ENCODE data around the gene DENND4C.
"Not testable (repeated sequence)": the region's sequence is repeated elsewhere in the genome, so short reads cannot be mapped to it uniquely, and the experiment has no call there.

Gene DENND4C

DNA sequence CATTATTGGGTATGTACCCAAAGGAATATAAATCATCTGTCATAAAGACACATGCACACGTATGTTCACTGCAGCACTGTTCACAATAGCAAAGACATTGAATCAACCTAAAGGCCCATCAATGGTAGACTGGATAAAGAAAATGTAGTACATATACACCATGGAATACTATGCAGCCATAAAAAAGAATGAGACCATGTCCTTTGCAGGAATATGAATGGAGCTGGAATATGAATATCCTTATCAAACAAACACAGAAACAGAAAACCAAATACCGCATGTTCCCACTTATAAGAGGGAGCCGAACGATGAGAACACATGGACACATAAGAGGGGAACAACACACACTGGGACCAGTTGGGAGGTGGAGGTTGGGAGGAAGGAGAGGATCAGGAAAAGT is 159.0 kb downstream of the DENND4C start:
- H3K4me1 ChIP-seq (ENCODE audit: control insufficient read depth in 5 of 5, insufficient read depth in 5 of 5, low read length in 5 of 5); H3K9me3 ChIP-seq (ENCODE audit: control insufficient read depth in 5 of 5, low read length in 5 of 5); H3K27ac ChIP-seq (ENCODE audit: low read depth, low read length); H3K27me3 ChIP-seq (ENCODE audit: control insufficient read depth in 5 of 5, insufficient read depth in 4 of 5, low read length in 5 of 5); H3K9ac ChIP-seq (ENCODE audit: low read length in 5 of 5); H3K4me3 ChIP-seq (ENCODE audit: low read depth in 1 of 5, low read length in 5 of 5); H3K36me3 ChIP-seq (ENCODE audit: control insufficient read depth in 5 of 5, insufficient read depth in 5 of 5, low read length in 5 of 5): not testable (repeated sequence)

GRCh38 chr9:19397845-19398244 is 167.4 kb downstream of the DENND4C start:
- Histone ChIP-seq H3K27ac (ENCODE audit: low read depth, low read length) (no peak overlapping the region), H3K4me1 (ENCODE audit: control insufficient read depth in 5 of 5, insufficient read depth in 5 of 5, low read length in 5 of 5) (no peaks in the 10 kb centered on the region), H3K4me3 (ENCODE audit: low read depth in 1 of 5, low read length in 5 of 5) (no peak overlapping the region), H3K9me3 (ENCODE audit: control insufficient read depth in 5 of 5, low read length in 5 of 5) (no peaks in the 10 kb centered on the region), H3K36me3 (ENCODE audit: control insufficient read depth in 5 of 5, insufficient read depth in 5 of 5, low read length in 5 of 5) (no peaks in the 10 kb centered on the region), H3K9ac (ENCODE audit: low read length in 5 of 5) (no peak overlapping the region), H3K27me3 (ENCODE audit: control insufficient read depth in 5 of 5, insufficient read depth in 4 of 5, low read length in 5 of 5) (no peaks in the 10 kb centered on the region)

GRCh38 chr9:19403231-19403630 is 172.7 kb downstream of the DENND4C start:
- H3K4me3 ChIP-seq (ENCODE audit: low read depth in 1 of 5, low read length in 5 of 5); H3K27me3 ChIP-seq (ENCODE audit: control insufficient read depth in 5 of 5, insufficient read depth in 4 of 5, low read length in 5 of 5); H3K27ac ChIP-seq (ENCODE audit: low read depth, low read length); H3K9ac ChIP-seq (ENCODE audit: low read length in 5 of 5); H3K9me3 ChIP-seq (ENCODE audit: control insufficient read depth in 5 of 5, low read length in 5 of 5); H3K36me3 ChIP-seq (ENCODE audit: control insufficient read depth in 5 of 5, insufficient read depth in 5 of 5, low read length in 5 of 5): not testable (repeated sequence)
- H3K4me1 ChIP-seq (ENCODE audit: control insufficient read depth in 5 of 5, insufficient read depth in 5 of 5, low read length in 5 of 5): peaks cover 0 to 11% (median 7%) of the 10 kb centered on the region in 5 donors

- Histone ChIP-seq H3K9ac (ENCODE audit: low read length in 5 of 5) (no peak overlapping the region), H3K27ac (ENCODE audit: low read depth, low read length) (no peak overlapping the region)
Observed at GRCh38 chr9:19404283-19405075, 174.0 kb downstream of the DENND4C start.

DNA sequence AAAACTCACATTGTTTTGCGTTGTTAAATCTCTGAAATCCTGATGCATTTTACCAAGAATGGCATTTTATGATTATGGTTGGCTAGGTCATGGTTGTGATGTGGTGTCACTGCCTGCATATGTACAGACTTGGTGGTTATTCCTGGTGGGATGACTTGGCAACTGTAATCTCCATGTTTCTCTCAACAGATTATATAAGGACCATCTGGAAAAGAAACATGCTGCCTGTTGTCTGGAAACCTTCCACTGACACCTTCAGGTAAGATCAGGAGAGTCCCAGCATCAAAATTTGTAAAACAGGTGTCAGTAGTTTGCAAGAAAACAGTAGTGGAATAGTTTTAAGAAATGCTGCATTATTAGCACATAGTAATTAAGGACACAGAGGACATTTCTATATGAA is 175.3 kb downstream of the DENND4C start:
- Histone ChIP-seq H3K9ac (ENCODE audit: low read length in 5 of 5) (no peak overlapping the region), H3K36me3 (ENCODE audit: control insufficient read depth in 5 of 5, insufficient read depth in 5 of 5, low read length in 5 of 5) (no peaks in the 10 kb centered on the region), H3K27ac (ENCODE audit: low read depth, low read length) (no peak overlapping the region)

More at GRCh38 chr9:19404283-19405075, 174.0 kb downstream of the DENND4C start:
- Histone ChIP-seq H3K4me1 (ENCODE audit: control insufficient read depth in 5 of 5, insufficient read depth in 5 of 5, low read length in 5 of 5) (peaks cover 0 to 21% (median 15%) of the 10 kb centered on the region in 5 donors), H3K27me3 (ENCODE audit: control insufficient read depth in 5 of 5, insufficient read depth in 4 of 5, low read length in 5 of 5) (no peaks in the 10 kb centered on the region), H3K36me3 (ENCODE audit: control insufficient read depth in 5 of 5, insufficient read depth in 5 of 5, low read length in 5 of 5) (no peaks in the 10 kb centered on the region), H3K9me3 (ENCODE audit: control insufficient read depth in 5 of 5, low read length in 5 of 5) (peaks cover 0 to 3% (median 0%) of the 10 kb centered on the region in 5 donors), H3K4me3 (ENCODE audit: low read depth in 1 of 5, low read length in 5 of 5) (no peak overlapping the region)

DNA sequence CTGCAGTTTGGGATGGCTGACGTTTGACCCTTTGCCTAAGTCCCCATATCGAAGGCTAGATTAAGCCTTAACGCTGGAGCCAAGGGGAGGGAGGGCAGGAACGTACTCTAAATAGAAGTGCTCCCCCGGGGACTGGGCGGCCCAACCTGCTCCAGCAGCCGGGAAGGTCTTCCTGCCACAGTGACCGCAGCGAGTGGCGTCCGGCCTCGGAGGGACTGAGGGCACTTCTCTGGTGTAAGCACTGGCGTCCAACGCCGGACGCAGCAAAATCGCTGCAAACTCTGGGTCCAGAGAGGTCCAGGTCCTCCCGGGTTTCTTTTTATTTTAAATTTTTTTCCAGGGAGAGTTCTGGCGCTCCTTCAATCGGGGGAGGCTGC is 177.8 kb downstream of the DENND4C start:
- H3K27ac ChIP-seq (ENCODE audit: low read depth, low read length): peak overlapping the region; percentile 92
- H3K4me1 ChIP-seq (ENCODE audit: control insufficient read depth in 5 of 5, insufficient read depth in 5 of 5, low read length in 5 of 5): peaks cover 3 to 43% (median 31%) of the 10 kb centered on the region in 5 donors
- H3K36me3 ChIP-seq (ENCODE audit: control insufficient read depth in 5 of 5, insufficient read depth in 5 of 5, low read length in 5 of 5): peaks cover 0 to 4% (median 0%) of the 10 kb centered on the region in 5 donors
- peak overlapping the region; percentile 72 to 97 (median 82) for H3K4me3 ChIP-seq (ENCODE audit: low read depth in 1 of 5, low read length in 5 of 5)
- H3K27me3 ChIP-seq (ENCODE audit: control insufficient read depth in 5 of 5, insufficient read depth in 4 of 5, low read length in 5 of 5): no peaks in the 10 kb centered on the region
- peaks cover 0 to 3% (median 0%) of the 10 kb centered on the region in 5 donors for H3K9me3 ChIP-seq (ENCODE audit: control insufficient read depth in 5 of 5, low read length in 5 of 5)
- peak overlapping the region; percentile 38 to 71 (median 56) for H3K9ac ChIP-seq (ENCODE audit: low read length in 5 of 5)

More for the DNA sequence above, 175.3 kb downstream of the DENND4C start:
- H3K4me3 ChIP-seq (ENCODE audit: low read depth in 1 of 5, low read length in 5 of 5): no peak overlapping the region
- H3K4me1 ChIP-seq (ENCODE audit: control insufficient read depth in 5 of 5, insufficient read depth in 5 of 5, low read length in 5 of 5): peaks cover 3 to 34% (median 27%) of the 10 kb centered on the region in 5 donors
- H3K9me3 ChIP-seq (ENCODE audit: control insufficient read depth in 5 of 5, low read length in 5 of 5): peaks cover 0 to 3% (median 0%) of the 10 kb centered on the region in 5 donors
- H3K27me3 ChIP-seq (ENCODE audit: control insufficient read depth in 5 of 5, insufficient read depth in 4 of 5, low read length in 5 of 5): no peaks in the 10 kb centered on the region

DNA sequence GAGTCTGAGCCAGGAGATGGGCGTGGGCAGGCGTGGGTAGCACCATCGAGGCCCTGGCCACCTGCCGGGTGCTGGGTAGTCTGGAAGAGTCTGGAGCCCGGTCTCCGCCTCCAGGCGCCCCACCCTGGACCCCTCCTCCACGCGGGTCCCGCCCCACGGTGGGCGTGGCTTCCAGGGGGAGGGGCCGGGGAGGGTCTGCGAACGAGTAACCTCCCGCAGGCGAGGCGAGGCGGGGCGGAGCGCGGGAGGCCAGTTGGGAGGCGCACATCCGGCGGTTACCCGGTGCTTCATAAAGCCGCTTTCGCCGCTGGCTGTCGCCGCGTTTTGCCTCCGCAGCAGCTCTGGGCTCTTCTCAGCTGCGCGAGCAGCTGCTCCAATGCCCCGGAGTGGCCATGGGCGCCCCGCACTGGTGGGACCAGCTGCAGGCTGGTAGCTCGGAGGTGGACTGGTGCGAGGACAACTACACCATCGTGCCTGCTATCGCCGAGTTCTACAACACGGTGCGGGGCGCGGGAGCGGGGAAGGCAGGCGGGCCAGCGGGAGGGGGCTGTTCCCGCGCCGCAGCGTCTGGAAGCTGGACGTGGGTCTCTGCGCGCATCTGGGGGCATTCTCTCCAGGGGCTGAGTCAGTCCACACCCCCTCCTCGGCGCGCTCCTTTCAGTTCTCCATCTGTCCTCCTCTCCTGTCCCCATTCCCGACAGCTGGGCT is 178.4 kb downstream of the DENND4C start, which contains the start of gene ACER2:
Gene ACER2, plus strand, starts transcription at position 317 of the 708 bp plus-strand sequence. Its CDS starts 76 bp downstream, at position 393.
- H3K27ac ChIP-seq (ENCODE audit: low read depth, low read length): peak within 1 kb of the TSS; percentile 92
- H3K27me3 ChIP-seq (ENCODE audit: control insufficient read depth in 5 of 5, insufficient read depth in 4 of 5, low read length in 5 of 5): no peaks in the 10 kb centered on the region

GRCh38 chr9:19409401-19410194 is 179.1 kb downstream of the DENND4C start:
- H3K36me3 ChIP-seq (ENCODE audit: control insufficient read depth in 5 of 5, insufficient read depth in 5 of 5, low read length in 5 of 5): peaks cover 0 to 4% (median 0%) of the 10 kb centered on the region in 5 donors
- no peaks in the 10 kb centered on the region for H3K27me3 ChIP-seq (ENCODE audit: control insufficient read depth in 5 of 5, insufficient read depth in 4 of 5, low read length in 5 of 5)
- H3K4me3 ChIP-seq (ENCODE audit: low read depth in 1 of 5, low read length in 5 of 5): peak overlapping the region; percentile 82 to 99 (median 91)
- peak overlapping the region; percentile 26 to 90 (median 86) for H3K9ac ChIP-seq (ENCODE audit: low read length in 5 of 5)
- H3K9me3 ChIP-seq (ENCODE audit: control insufficient read depth in 5 of 5, low read length in 5 of 5): no peaks in the 10 kb centered on the region
- H3K4me1 ChIP-seq (ENCODE audit: control insufficient read depth in 5 of 5, insufficient read depth in 5 of 5, low read length in 5 of 5): peaks cover 3 to 38% (median 31%) of the 10 kb centered on the region in 5 donors
- peak overlapping the region; percentile 92 for H3K27ac ChIP-seq (ENCODE audit: low read depth, low read length)

More for the DNA sequence above, 178.4 kb downstream of the DENND4C start, which contains the start of gene ACER2:
- Histone ChIP-seq H3K4me3 (ENCODE audit: low read depth in 1 of 5, low read length in 5 of 5) (peak within 1 kb of the TSS; percentile 82 to 99 (median 91)), H3K9ac (ENCODE audit: low read length in 5 of 5) (peak within 1 kb of the TSS; percentile 56 to 90 (median 86)), H3K9me3 (ENCODE audit: control insufficient read depth in 5 of 5, low read length in 5 of 5) (peaks cover 0 to under 1% (median 0%) of the 10 kb centered on the region in 5 donors), H3K4me1 (ENCODE audit: control insufficient read depth in 5 of 5, insufficient read depth in 5 of 5, low read length in 5 of 5) (peaks cover 3 to 43% (median 31%) of the 10 kb centered on the region in 5 donors), H3K36me3 (ENCODE audit: control insufficient read depth in 5 of 5, insufficient read depth in 5 of 5, low read length in 5 of 5) (peaks cover 0 to 4% (median 0%) of the 10 kb centered on the region in 5 donors)

DNA sequence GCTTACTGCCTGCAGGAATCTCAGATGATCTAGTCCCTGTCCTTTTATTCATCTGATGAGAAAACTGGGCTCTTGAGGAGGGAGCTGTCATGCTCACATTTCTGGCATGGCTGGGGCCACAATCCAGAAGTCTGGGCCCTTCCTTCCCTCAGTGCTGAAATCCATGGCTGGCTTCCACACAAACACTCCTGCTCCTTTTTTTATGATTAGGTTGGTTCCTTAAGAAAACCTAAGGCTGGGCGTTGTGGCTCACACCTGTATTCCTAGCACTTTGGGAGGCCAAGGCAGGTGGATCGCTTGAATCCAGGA is 179.7 kb downstream of the DENND4C start:
- Histone ChIP-seq H3K9me3 (ENCODE audit: control insufficient read depth in 5 of 5, low read length in 5 of 5) (no peaks in the 10 kb centered on the region), H3K36me3 (ENCODE audit: control insufficient read depth in 5 of 5, insufficient read depth in 5 of 5, low read length in 5 of 5) (peaks cover 0 to 4% (median 0%) of the 10 kb centered on the region in 5 donors), H3K27ac (ENCODE audit: low read depth, low read length) (peak overlapping the region; percentile 92), H3K9ac (ENCODE audit: low read length in 5 of 5) (peak overlapping the region in 2 of 5 donors; percentile 81 to 88), H3K27me3 (ENCODE audit: control insufficient read depth in 5 of 5, insufficient read depth in 4 of 5, low read length in 5 of 5) (no peaks in the 10 kb centered on the region), H3K4me1 (ENCODE audit: control insufficient read depth in 5 of 5, insufficient read depth in 5 of 5, low read length in 5 of 5) (peaks cover 3 to 38% (median 31%) of the 10 kb centered on the region in 5 donors), H3K4me3 (ENCODE audit: low read depth in 1 of 5, low read length in 5 of 5) (peak overlapping the region; percentile 82 to 99 (median 91))
